Middle frontal gyrus (tissue), 1 donor: Measurements from ENCODE around the gene XRCC5.

Experiments
- DNase-seq: peaks from one replicate; pipeline ENCODE4 v3.0.0-alpha.2; 2015; ENCODE audit warnings: low spot score; ENCODE audit errors: extremely low spot score

XRCC5 gene

GRCh38 chr2:216084547-216084946, 24.6 kb upstream of the XRCC5 start:
- DNase-seq = no peak

- DNase-seq = no peak
Measured at GRCh38 chr2:216086207-216086893, 22.8 kb upstream of the XRCC5 start.

- DNase-seq = no peak
Measured at GRCh38 chr2:216090369-216090786, 18.8 kb upstream of the XRCC5 start.

GRCh38 chr2:216092646-216093045, 16.5 kb upstream of the XRCC5 start:
- DNase-seq = no peak

GRCh38 chr2:216094701-216095100, 14.4 kb upstream of the XRCC5 start:
- no peak for DNase-seq

- DNase-seq = no peak
Measured at GRCh38 chr2:216098421-216099334, 10.5 kb upstream of the XRCC5 start.

GRCh38 chr2:216101109-216101508, 8.0 kb upstream of the XRCC5 start:
- DNase-seq = no peak

GRCh38 chr2:216103213-216103612, 5.9 kb upstream of the XRCC5 start:
- no peak for DNase-seq

GRCh38 chr2:216104691-216105090, 4.5 kb upstream of the XRCC5 start:
- no peak for DNase-seq

- no peak for DNase-seq
Measured at GRCh38 chr2:216107320-216107719, 1.8 kb upstream of the XRCC5 start.

- no peak for DNase-seq
Measured at GRCh38 chr2:216107760-216108159, 1.4 kb upstream of the XRCC5 start.

GRCh38 chr2:216108310-216108966, 710 bp upstream of the XRCC5 start:
- DNase-seq = no peak

GRCh38 chr2:216109962-216110614, 940 bp downstream of the XRCC5 start:
- no peak for DNase-seq

- no peak for DNase-seq
Measured at GRCh38 chr2:216110620-216111019, 1.5 kb downstream of the XRCC5 start.

- DNase-seq = no peak
Measured at GRCh38 chr2:216111122-216111521, 2.0 kb downstream of the XRCC5 start.

GRCh38 chr2:216112926-216113325, 3.8 kb downstream of the XRCC5 start:
- no peak for DNase-seq

- no peak for DNase-seq
Measured at GRCh38 chr2:216113572-216113971, 4.4 kb downstream of the XRCC5 start.

GRCh38 chr2:216114382-216114713, 5.2 kb downstream of the XRCC5 start:
- no peak for DNase-seq

GRCh38 chr2:216114714-216115531, 5.8 kb downstream of the XRCC5 start:
- DNase-seq = peak; percentile 95

- DNase-seq = no peak
Measured at GRCh38 chr2:216116418-216116817, 7.3 kb downstream of the XRCC5 start.
